Measurements from ENCODE around the gene NINJ1.

DNA sequence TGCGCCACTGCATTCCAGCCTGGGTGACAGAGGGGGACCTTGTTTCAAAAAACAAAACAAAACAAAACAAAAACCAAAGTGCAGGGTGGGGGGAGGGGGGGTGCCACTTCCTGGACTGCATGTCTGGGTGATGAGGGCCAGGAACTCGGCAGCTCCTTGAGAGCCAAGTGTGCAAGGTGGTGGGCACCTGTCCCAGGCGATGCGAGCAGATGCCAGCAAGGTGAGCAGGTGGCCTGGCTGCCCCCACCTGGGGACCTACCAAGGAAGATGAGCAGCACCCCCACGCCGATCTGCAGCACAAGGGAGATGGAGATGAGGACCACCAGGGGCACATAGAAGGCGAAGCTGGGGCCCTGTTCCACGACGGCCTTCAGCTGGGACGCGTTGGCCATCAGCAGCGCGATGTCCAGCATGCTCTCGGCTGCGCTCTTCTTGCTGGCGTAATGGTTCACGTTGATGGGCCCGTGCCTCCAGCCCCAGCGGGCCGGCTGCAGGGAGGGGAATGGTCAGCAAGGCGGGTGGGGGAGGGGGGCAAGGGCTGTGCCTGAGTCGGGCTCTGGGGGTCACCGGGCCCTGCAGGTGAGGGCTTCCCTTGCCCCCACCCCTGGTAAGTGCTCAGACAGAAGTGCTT lies 7.8 kb downstream of the NINJ1 start:
- TF ChIP-seq, protein P1, sequence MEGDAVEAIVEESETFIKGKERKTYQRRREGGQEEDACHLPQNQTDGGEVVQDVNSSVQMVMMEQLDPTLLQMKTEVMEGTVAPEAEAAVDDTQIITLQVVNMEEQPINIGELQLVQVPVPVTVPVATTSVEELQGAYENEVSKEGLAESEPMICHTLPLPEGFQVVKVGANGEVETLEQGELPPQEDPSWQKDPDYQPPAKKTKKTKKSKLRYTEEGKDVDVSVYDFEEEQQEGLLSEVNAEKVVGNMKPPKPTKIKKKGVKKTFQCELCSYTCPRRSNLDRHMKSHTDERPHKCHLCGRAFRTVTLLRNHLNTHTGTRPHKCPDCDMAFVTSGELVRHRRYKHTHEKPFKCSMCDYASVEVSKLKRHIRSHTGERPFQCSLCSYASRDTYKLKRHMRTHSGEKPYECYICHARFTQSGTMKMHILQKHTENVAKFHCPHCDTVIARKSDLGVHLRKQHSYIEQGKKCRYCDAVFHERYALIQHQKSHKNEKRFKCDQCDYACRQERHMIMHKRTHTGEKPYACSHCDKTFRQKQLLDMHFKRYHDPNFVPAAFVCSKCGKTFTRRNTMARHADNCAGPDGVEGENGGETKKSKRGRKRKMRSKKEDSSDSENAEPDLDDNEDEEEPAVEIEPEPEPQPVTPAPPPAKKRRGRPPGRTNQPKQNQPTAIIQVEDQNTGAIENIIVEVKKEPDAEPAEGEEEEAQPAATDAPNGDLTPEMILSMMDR (IDR thresholded peaks at IDR 0.05 in 4 of 5, conservative IDR thresholded peaks at IDR 0.05 in 1 of 5) = no peak
- TF ChIP-seq POLR2A (IDR thresholded peaks at IDR 0.05) = no peak
